Measurements from ENCODE around the gene DMBT1.
"Not testable (repeated sequence)": the region's sequence is repeated elsewhere in the genome, so short reads cannot be mapped to it uniquely, and the experiment has no call there.

Gene DMBT1

DNA sequence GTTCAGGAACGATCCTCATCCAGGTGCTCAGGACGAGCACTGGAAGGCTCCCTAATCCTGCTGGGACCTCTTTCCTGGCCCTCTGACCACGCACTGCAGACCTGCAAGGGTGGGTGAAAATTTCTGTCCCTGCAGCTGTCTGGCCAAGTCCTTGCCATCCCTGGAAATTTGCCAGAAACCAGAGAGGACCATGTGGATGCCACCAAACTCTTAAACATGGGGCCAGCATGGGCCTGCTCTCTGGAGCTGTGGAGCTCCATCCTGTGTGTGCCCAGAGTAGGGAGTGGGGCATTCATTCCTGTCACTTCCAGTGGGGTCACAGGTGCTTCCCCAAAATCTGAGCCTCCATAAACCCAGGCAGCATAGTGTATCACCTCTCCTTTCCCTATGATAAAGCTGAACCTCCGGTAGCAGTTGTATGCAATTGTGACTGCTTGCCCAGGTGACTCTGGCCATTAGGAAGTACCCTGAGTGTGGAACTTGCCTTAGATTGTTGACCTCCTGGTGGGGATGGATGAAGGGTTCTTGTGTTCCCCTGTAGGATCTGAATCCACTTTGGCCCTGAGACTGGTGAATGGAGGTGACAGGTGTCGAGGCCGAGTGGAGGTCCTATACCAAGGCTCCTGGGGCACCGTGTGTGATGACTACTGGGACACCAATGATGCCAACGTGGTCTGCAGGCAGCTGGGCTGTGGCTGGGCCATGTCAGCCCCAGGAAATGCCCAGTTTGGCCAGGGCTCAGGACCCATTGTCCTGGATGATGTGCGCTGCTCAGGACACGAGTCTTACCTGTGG is 57.1 kb downstream of the DMBT1 start:
- DNase-seq (ENCODE audit: low spot score): no peak
- in situ Hi-C loops (cut with MboI; ENCODE audit: low pct_unique_long_range_greater_than_20kb, low sequenced_read_pairs, unreplicated experiment): no loop called here
- TF ChIP-seq, protein P1, sequence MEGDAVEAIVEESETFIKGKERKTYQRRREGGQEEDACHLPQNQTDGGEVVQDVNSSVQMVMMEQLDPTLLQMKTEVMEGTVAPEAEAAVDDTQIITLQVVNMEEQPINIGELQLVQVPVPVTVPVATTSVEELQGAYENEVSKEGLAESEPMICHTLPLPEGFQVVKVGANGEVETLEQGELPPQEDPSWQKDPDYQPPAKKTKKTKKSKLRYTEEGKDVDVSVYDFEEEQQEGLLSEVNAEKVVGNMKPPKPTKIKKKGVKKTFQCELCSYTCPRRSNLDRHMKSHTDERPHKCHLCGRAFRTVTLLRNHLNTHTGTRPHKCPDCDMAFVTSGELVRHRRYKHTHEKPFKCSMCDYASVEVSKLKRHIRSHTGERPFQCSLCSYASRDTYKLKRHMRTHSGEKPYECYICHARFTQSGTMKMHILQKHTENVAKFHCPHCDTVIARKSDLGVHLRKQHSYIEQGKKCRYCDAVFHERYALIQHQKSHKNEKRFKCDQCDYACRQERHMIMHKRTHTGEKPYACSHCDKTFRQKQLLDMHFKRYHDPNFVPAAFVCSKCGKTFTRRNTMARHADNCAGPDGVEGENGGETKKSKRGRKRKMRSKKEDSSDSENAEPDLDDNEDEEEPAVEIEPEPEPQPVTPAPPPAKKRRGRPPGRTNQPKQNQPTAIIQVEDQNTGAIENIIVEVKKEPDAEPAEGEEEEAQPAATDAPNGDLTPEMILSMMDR (IDR thresholded peaks at IDR 0.05; ENCODE audit: extremely low read depth, insufficient read depth, missing control alignments): no peak

DNA sequence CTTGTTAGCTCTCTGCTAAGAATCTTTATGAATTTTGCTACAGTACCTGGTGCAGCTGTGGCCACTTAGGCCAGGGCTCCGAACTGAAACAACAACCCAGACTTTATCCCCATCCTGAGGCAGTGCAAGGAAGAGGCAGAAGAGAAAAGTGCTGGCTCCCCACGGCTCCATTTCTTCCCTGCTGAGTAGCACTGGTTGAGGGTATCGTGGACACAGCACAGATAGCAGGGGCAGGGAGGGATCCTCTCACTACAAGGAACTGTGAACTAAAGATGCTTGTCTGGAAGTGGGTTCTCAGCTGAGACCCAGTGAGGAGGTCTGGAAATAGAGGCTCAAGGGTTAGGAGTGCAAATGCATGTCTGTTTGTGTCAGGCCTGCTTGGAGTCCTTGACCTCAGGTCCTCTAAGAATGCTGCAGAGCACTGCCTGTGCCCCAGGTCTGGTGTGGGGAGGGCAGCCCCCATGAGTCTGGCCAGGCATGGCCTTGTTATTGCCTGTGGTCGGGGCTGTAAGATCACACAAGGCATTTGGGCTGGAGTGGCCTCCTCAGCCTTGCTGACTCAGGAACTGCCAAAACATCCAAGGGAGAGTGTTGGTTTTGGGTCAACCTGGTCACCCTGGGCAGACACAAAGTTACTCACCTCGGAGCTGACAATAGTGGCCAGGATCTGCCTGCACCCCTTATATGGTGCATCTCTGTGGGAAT is 58.1 kb downstream of the DMBT1 start:
- no peak for DNase-seq (ENCODE audit: low spot score)
- in situ Hi-C loops (cut with MboI; ENCODE audit: low pct_unique_long_range_greater_than_20kb, low sequenced_read_pairs, unreplicated experiment): no loop called here
- TF ChIP-seq, protein P1 (IDR thresholded peaks at IDR 0.05; ENCODE audit: extremely low read depth, insufficient read depth, missing control alignments): no peak

GRCh38 chr10:122620961-122621360 is 60.4 kb downstream of the DMBT1 start:
- DNase-seq (ENCODE audit: low spot score); in situ Hi-C loops (cut with MboI; ENCODE audit: low pct_unique_long_range_greater_than_20kb, low sequenced_read_pairs, unreplicated experiment): not testable (repeated sequence)

- no peak for DNase-seq (ENCODE audit: low spot score)
- TF ChIP-seq, protein P1 (IDR thresholded peaks at IDR 0.05; ENCODE audit: extremely low read depth, insufficient read depth, missing control alignments): no peak
- in situ Hi-C loops (cut with MboI; ENCODE audit: low pct_unique_long_range_greater_than_20kb, low sequenced_read_pairs, unreplicated experiment): no loop called here
Measured at GRCh38 chr10:122624546-122624945, 64.0 kb downstream of the DMBT1 start.

- TF ChIP-seq, protein P1 (IDR thresholded peaks at IDR 0.05; ENCODE audit: extremely low read depth, insufficient read depth, missing control alignments): no peak
- in situ Hi-C loops (cut with MboI; ENCODE audit: low pct_unique_long_range_greater_than_20kb, low sequenced_read_pairs, unreplicated experiment): no loop called here
- DNase-seq (ENCODE audit: low spot score): no peak
Measured at GRCh38 chr10:122630526-122630925, 70.0 kb downstream of the DMBT1 start.

GRCh38 chr10:122632031-122632430 is 71.5 kb downstream of the DMBT1 start:
- TF ChIP-seq, protein P1 (IDR thresholded peaks at IDR 0.05; ENCODE audit: extremely low read depth, insufficient read depth, missing control alignments): no peak
- DNase-seq (ENCODE audit: low spot score): no peak
- in situ Hi-C loops (cut with MboI; ENCODE audit: low pct_unique_long_range_greater_than_20kb, low sequenced_read_pairs, unreplicated experiment): no loop called here

- in situ Hi-C loops (cut with MboI; ENCODE audit: low pct_unique_long_range_greater_than_20kb, low sequenced_read_pairs, unreplicated experiment): no loop called here
- TF ChIP-seq, protein P1 (IDR thresholded peaks at IDR 0.05; ENCODE audit: extremely low read depth, insufficient read depth, missing control alignments): no peak
- DNase-seq (ENCODE audit: low spot score): no peak
Measured at GRCh38 chr10:122632576-122632975, 72.0 kb downstream of the DMBT1 start.

Data from GM13977 (cell line).